Suppressor macrophage treated with lipopolysaccharide for 4 hours (primary cell): Measurements from ENCODE around the gene CLSTN3.
"Not testable (repeated sequence)": the region's sequence is repeated elsewhere in the genome, so short reads cannot be mapped to it uniquely, and the experiment has no call there.

ENCODE experiments used
- DNase-seq: peaks from one replicate; pipeline ENCODE4 v3.0.0-alpha.2; 2020

Gene CLSTN3

GRCh38 chr12:7106082-7106481, 24.1 kb upstream of the CLSTN3 start:
- DNase-seq = no peak

GRCh38 chr12:7107181-7107580, 23.0 kb upstream of the CLSTN3 start:
- not testable (repeated sequence) for DNase-seq

- DNase-seq = no peak
Observed at GRCh38 chr12:7107636-7108002, 22.6 kb upstream of the CLSTN3 start.

GRCh38 chr12:7108003-7108795, 22.0 kb upstream of the CLSTN3 start:
- DNase-seq = peak; percentile 25

GRCh38 chr12:7108796-7109571, 21.2 kb upstream of the CLSTN3 start, which contains the start of gene C1RL:
Gene C1RL, minus strand, starts transcription at chr12:7109214. Its CDS starts 34 bp downstream, at chr12:7109180.
- DNase-seq = peak; percentile 91

GRCh38 chr12:7109572-7109920, 20.6 kb upstream of the CLSTN3 start:
- DNase-seq = no peak

GRCh38 chr12:7110661-7111060, 19.5 kb upstream of the CLSTN3 start:
- no peak for DNase-seq

GRCh38 chr12:7112041-7112440, 18.1 kb upstream of the CLSTN3 start:
- DNase-seq = no peak

GRCh38 chr12:7113389-7113871, 16.7 kb upstream of the CLSTN3 start:
- peak; percentile 61 for DNase-seq

- DNase-seq = no peak
Observed at GRCh38 chr12:7114008-7114407, 16.2 kb upstream of the CLSTN3 start.

GRCh38 chr12:7114851-7115250, 15.3 kb upstream of the CLSTN3 start:
- no peak for DNase-seq

- no peak for DNase-seq
Observed at GRCh38 chr12:7116196-7116595, 14.0 kb upstream of the CLSTN3 start.

GRCh38 chr12:7116916-7117315, 13.3 kb upstream of the CLSTN3 start:
- no peak for DNase-seq

GRCh38 chr12:7117670-7118069, 12.5 kb upstream of the CLSTN3 start:
- no peak for DNase-seq

- DNase-seq = peak; percentile 23
Observed at GRCh38 chr12:7118881-7119280, 11.3 kb upstream of the CLSTN3 start.

GRCh38 chr12:7120166-7120565, 10.0 kb upstream of the CLSTN3 start:
- DNase-seq = no peak

- DNase-seq = no peak
Observed at GRCh38 chr12:7121324-7121723, 8.8 kb upstream of the CLSTN3 start.

- DNase-seq = no peak
Observed at GRCh38 chr12:7122811-7123769, 7.1 kb upstream of the CLSTN3 start.

- no peak for DNase-seq
Observed at GRCh38 chr12:7123806-7124522, 6.2 kb upstream of the CLSTN3 start.

- no peak for DNase-seq
Observed at GRCh38 chr12:7125632-7126227, 4.4 kb upstream of the CLSTN3 start.

- DNase-seq = no peak
Observed at GRCh38 chr12:7127916-7128626, 2.1 kb upstream of the CLSTN3 start.
